ENCODE data around the gene CDADC1.

DNA sequence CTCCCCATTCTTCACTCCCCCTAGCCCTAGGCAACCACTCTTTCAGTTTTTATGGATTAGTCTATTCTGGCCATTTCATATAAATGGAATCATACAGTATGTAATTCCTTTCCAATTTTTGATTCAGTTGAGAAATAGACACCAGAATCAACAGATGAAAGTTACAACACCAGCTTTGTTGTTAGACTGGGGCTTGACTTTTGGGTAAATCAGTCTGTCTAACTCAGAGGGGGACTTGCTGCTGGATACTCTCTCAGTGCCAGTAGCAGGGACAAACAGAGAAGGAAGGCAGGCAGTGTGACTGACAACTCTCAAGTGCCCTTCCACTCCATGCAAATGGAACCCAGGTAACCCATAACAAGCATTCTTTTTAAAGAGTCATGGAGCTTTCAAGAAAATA lies 40.7 kb downstream of the CDADC1 start:
- TF ChIP-seq, protein P1, sequence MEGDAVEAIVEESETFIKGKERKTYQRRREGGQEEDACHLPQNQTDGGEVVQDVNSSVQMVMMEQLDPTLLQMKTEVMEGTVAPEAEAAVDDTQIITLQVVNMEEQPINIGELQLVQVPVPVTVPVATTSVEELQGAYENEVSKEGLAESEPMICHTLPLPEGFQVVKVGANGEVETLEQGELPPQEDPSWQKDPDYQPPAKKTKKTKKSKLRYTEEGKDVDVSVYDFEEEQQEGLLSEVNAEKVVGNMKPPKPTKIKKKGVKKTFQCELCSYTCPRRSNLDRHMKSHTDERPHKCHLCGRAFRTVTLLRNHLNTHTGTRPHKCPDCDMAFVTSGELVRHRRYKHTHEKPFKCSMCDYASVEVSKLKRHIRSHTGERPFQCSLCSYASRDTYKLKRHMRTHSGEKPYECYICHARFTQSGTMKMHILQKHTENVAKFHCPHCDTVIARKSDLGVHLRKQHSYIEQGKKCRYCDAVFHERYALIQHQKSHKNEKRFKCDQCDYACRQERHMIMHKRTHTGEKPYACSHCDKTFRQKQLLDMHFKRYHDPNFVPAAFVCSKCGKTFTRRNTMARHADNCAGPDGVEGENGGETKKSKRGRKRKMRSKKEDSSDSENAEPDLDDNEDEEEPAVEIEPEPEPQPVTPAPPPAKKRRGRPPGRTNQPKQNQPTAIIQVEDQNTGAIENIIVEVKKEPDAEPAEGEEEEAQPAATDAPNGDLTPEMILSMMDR (conservative IDR thresholded peaks at IDR 0.05) = no peak
- TF ChIP-seq ZFX (IDR thresholded peaks at IDR 0.05) = no peak
